ENCODE data around the gene PTPRM. TPM values are rescaled to one million over a fixed set of nuclear protein-coding genes. Genes with fewer than 3 reads are reported as not detected.

PTPRM gene
- total RNA-seq, 1 donor from 2014 or later: 256 TPM

GRCh38 chr18:8397034-8397433 lies 829.9 kb downstream of the PTPRM start:
- DNase-seq (ENCODE audit: extremely low read depth, low read depth, low spot score): no peak

- no peak for DNase-seq (ENCODE audit: extremely low read depth, low read depth, low spot score)
Observed at GRCh38 chr18:8399138-8399537, 832.0 kb downstream of the PTPRM start.

- DNase-seq (ENCODE audit: extremely low read depth, low read depth, low spot score): no peak
Observed at GRCh38 chr18:8400193-8400752, 833.2 kb downstream of the PTPRM start.

GRCh38 chr18:8400825-8401224 lies 833.7 kb downstream of the PTPRM start:
- no peak for DNase-seq (ENCODE audit: extremely low read depth, low read depth, low spot score)

- no peak for DNase-seq (ENCODE audit: extremely low read depth, low read depth, low spot score)
Observed at GRCh38 chr18:8401606-8402005, 834.5 kb downstream of the PTPRM start.

- no peak for DNase-seq (ENCODE audit: extremely low read depth, low read depth, low spot score)
Observed at GRCh38 chr18:8402237-8402636, 835.1 kb downstream of the PTPRM start.

GRCh38 chr18:8403713-8404112 lies 836.6 kb downstream of the PTPRM start:
- DNase-seq (ENCODE audit: extremely low read depth, low read depth, low spot score): no peak

GRCh38 chr18:8406186-8406867 lies 839.2 kb downstream of the PTPRM start:
- no peak for DNase-seq (ENCODE audit: extremely low read depth, low read depth, low spot score)

- DNase-seq (ENCODE audit: extremely low read depth, low read depth, low spot score): no peak
Observed at GRCh38 chr18:8406868-8407250, 839.7 kb downstream of the PTPRM start.

GRCh38 chr18:8409151-8409550 lies 842.0 kb downstream of the PTPRM start:
- DNase-seq (ENCODE audit: extremely low read depth, low read depth, low spot score): no peak

- no peak for DNase-seq (ENCODE audit: extremely low read depth, low read depth, low spot score)
Observed at GRCh38 chr18:8411492-8411891, 844.4 kb downstream of the PTPRM start.

- DNase-seq (ENCODE audit: extremely low read depth, low read depth, low spot score): no peak
Observed at GRCh38 chr18:8412117-8412516, 845.0 kb downstream of the PTPRM start.

GRCh38 chr18:8413189-8413588 lies 846.1 kb downstream of the PTPRM start:
- DNase-seq (ENCODE audit: extremely low read depth, low read depth, low spot score): no peak

- DNase-seq (ENCODE audit: extremely low read depth, low read depth, low spot score): no peak
Observed at GRCh38 chr18:8413751-8414150, 846.6 kb downstream of the PTPRM start.

- no peak for DNase-seq (ENCODE audit: extremely low read depth, low read depth, low spot score)
Observed at GRCh38 chr18:8416212-8417019, 849.3 kb downstream of the PTPRM start.

- no peak for DNase-seq (ENCODE audit: extremely low read depth, low read depth, low spot score)
Observed at GRCh38 chr18:8422391-8422790, 855.3 kb downstream of the PTPRM start.

- peak; percentile 4 for DNase-seq (ENCODE audit: extremely low read depth, low read depth, low spot score)
Observed at GRCh38 chr18:8423051-8423557, 856.0 kb downstream of the PTPRM start.

- DNase-seq (ENCODE audit: extremely low read depth, low read depth, low spot score): no peak
Observed at GRCh38 chr18:8424481-8424880, 857.4 kb downstream of the PTPRM start.

GRCh38 chr18:8424917-8425725 lies 858.0 kb downstream of the PTPRM start:
- DNase-seq (ENCODE audit: extremely low read depth, low read depth, low spot score): no peak

GRCh38 chr18:8426401-8426800 lies 859.3 kb downstream of the PTPRM start:
- DNase-seq (ENCODE audit: extremely low read depth, low read depth, low spot score): no peak

GRCh38 chr18:8427339-8427738 lies 860.2 kb downstream of the PTPRM start:
- no peak for DNase-seq (ENCODE audit: extremely low read depth, low read depth, low spot score)

Data from glomerular endothelial cell (primary cell).